HEK293 (cell line): ENCODE measurements around the gene IFT27.

Source experiments
- CTCF ChIA-PET: fragments of 350-600 bp; formaldehyde crosslinking; extraction: SDS; loops from one replicate; lab custom pipeline; 2021; ENCODE audit warnings: antibody characterized with exemption; lab: Yijun Ruan, JAX
- POLR2A ChIA-PET: fragments of 300-600 bp; formaldehyde crosslinking; extraction: SDS; loops from one replicate; lab custom pipeline; 2020; ENCODE audit warnings: antibody characterized with exemption, inconsistent platforms; lab: Yijun Ruan, JAX
- H3K27ac ChIP-seq: fragments of 200-500 bp; sonication (Bioruptor generic); 2 replicates; pipeline ENCODE4 v1.5.1; 2014; ENCODE audit warnings: low read depth, low read length, control low read depth, inconsistent platforms; ENCODE audit errors: extremely low read depth
- H3K36me3 ChIP-seq, 2 experiments: fragments of 200-500 bp in 1 of 2; sonication (Bioruptor generic) in 1 of 2; 1 replicate in 1 of 2; 2 replicates in 1 of 2; pipeline ENCODE4 v1.5.1; 2014 to 2017; ENCODE audit warnings: inconsistent platforms in 2 of 2, low read length in 2 of 2; ENCODE audit not compliant: control insufficient read depth in 2 of 2, insufficient read depth in 1 of 2
- H3K4me1 ChIP-seq: fragments of 200-500 bp; sonication (Bioruptor generic); 2 replicates; pipeline ENCODE4 v1.5.1; 2014; ENCODE audit warnings: mild to moderate bottlenecking, low read length, inconsistent platforms; ENCODE audit not compliant: control insufficient read depth, insufficient read depth
- H3K4me3 ChIP-seq: 2 replicates; pipeline ENCODE4 v1.5.1; 2011; ENCODE audit warnings: low read depth, mild to moderate bottlenecking, control low read depth, low read length, moderate library complexity
- H3K9me3 ChIP-seq: fragments of 200-500 bp; sonication (Bioruptor generic); 2 replicates; pipeline ENCODE4 v1.5.1; 2014; ENCODE audit warnings: low read depth, low read length, inconsistent platforms; ENCODE audit not compliant: control insufficient read depth, insufficient read depth
- BCL11B ChIP-seq: fragments of 450-650 bp; formaldehyde crosslinking; IDR thresholded peaks from 2 replicates; pipeline ENCODE4 v1.5.1; 2016; ENCODE audit warnings: low read depth, missing biosample characterization, missing genetic modification characterization
- MZF1 ChIP-seq: fragments of 450-650 bp; formaldehyde crosslinking; IDR thresholded peaks from 2 replicates; pipeline ENCODE4 v1.5.1; 2017; ENCODE audit warnings: missing biosample characterization, missing genetic modification characterization, borderline replicate concordance
- PRDM1 ChIP-seq: fragments of 450-650 bp; formaldehyde crosslinking; IDR thresholded peaks from 2 replicates; pipeline ENCODE4; 2016; ENCODE audit warnings: missing biosample characterization, missing genetic modification characterization
- PRDM2 ChIP-seq: fragments of 450-650 bp; formaldehyde crosslinking; IDR thresholded peaks from 2 replicates; pipeline ENCODE4 v1.5.1; 2016; ENCODE audit warnings: missing biosample characterization, missing genetic modification characterization, borderline replicate concordance
- ZBTB6 ChIP-seq: fragments of 450-650 bp; formaldehyde crosslinking; IDR thresholded peaks from 2 replicates; pipeline ENCODE4 v1.5.1; 2017; ENCODE audit warnings: missing biosample characterization, missing genetic modification characterization
- ZFHX2 ChIP-seq: fragments of 450-650 bp; formaldehyde crosslinking; conservative IDR thresholded peaks from 2 replicates; pipeline ENCODE4 v1.5.1; 2016; ENCODE audit warnings: missing biosample characterization, missing genetic modification characterization
- ZNF132 ChIP-seq: fragments of 450-650 bp; formaldehyde crosslinking; IDR thresholded peaks from 2 replicates; pipeline ENCODE4 v1.5.1; 2017; ENCODE audit warnings: missing biosample characterization, missing genetic modification characterization, borderline replicate concordance
- ZNF157 ChIP-seq: fragments of 450-650 bp; formaldehyde crosslinking; IDR thresholded peaks from 2 replicates; pipeline ENCODE4 v1.5.1; 2016; ENCODE audit warnings: missing biosample characterization, missing genetic modification characterization
- ZNF248 ChIP-seq: fragments of 450-650 bp; formaldehyde crosslinking; IDR thresholded peaks from 2 replicates; pipeline ENCODE4 v1.5.1; 2017; ENCODE audit warnings: missing biosample characterization, missing genetic modification characterization
- ZNF266 ChIP-seq: fragments of 450-650 bp; formaldehyde crosslinking; IDR thresholded peaks from 2 replicates; pipeline ENCODE4 v1.5.1; 2016; ENCODE audit warnings: missing biosample characterization, missing genetic modification characterization, low read depth
- ZNF335 ChIP-seq: fragments of 450-650 bp; formaldehyde crosslinking; conservative IDR thresholded peaks from 2 replicates; pipeline ENCODE4 v1.5.1; 2016; ENCODE audit warnings: missing biosample characterization, missing genetic modification characterization
- ZNF362 ChIP-seq: fragments of 450-650 bp; formaldehyde crosslinking; IDR thresholded peaks from 2 replicates; pipeline ENCODE4 v1.5.1; 2016; ENCODE audit warnings: missing biosample characterization, missing genetic modification characterization
- ZNF366 ChIP-seq: fragments of 450-650 bp; formaldehyde crosslinking; conservative IDR thresholded peaks from 2 replicates; pipeline ENCODE4 v1.5.1; 2016; ENCODE audit warnings: missing biosample characterization, missing genetic modification characterization
- ZNF391 ChIP-seq: fragments of 450-650 bp; formaldehyde crosslinking; IDR thresholded peaks from 2 replicates; pipeline ENCODE4 v1.5.1; 2016; ENCODE audit warnings: low read depth, missing biosample characterization, missing genetic modification characterization, borderline replicate concordance
- ZNF48 ChIP-seq: fragments of 450-650 bp; formaldehyde crosslinking; IDR thresholded peaks from 2 replicates; pipeline ENCODE4 v1.5.1; 2016; ENCODE audit warnings: missing biosample characterization, missing genetic modification characterization
- ZNF529 ChIP-seq: fragments of 450-650 bp; formaldehyde crosslinking; IDR thresholded peaks from 2 replicates; pipeline ENCODE4 v1.5.1; 2017; ENCODE audit warnings: missing genetic modification characterization, missing biosample characterization; ENCODE audit not compliant: insufficient replicate concordance
- ZNF530 ChIP-seq: fragments of 450-650 bp; formaldehyde crosslinking; IDR thresholded peaks from 2 replicates; pipeline ENCODE4 v1.5.1; 2016; ENCODE audit warnings: low read depth, missing biosample characterization, missing genetic modification characterization
- ZNF544 ChIP-seq: fragments of 450-650 bp; formaldehyde crosslinking; IDR thresholded peaks from 2 replicates; pipeline ENCODE4 v1.5.0; 2017; ENCODE audit warnings: missing biosample characterization, missing genetic modification characterization
- ZNF558 ChIP-seq: fragments of 450-650 bp; formaldehyde crosslinking; IDR thresholded peaks from 2 replicates; pipeline ENCODE4 v1.5.1; 2016; ENCODE audit warnings: missing biosample characterization, missing genetic modification characterization
- ZNF571 ChIP-seq: fragments of 450-650 bp; formaldehyde crosslinking; IDR thresholded peaks from 2 replicates; pipeline ENCODE4 v1.5.0; 2017; ENCODE audit warnings: missing biosample characterization, missing genetic modification characterization
- ZNF701 ChIP-seq: fragments of 450-650 bp; formaldehyde crosslinking; IDR thresholded peaks from 2 replicates; pipeline ENCODE4 v1.5.1; 2016; ENCODE audit warnings: missing biosample characterization, missing genetic modification characterization
- ZNF747 ChIP-seq: fragments of 450-650 bp; formaldehyde crosslinking; IDR thresholded peaks from 2 replicates; pipeline ENCODE4 v1.5.1; 2016; ENCODE audit warnings: missing biosample characterization, missing genetic modification characterization
- ZXDB ChIP-seq: fragments of 450-650 bp; formaldehyde crosslinking; IDR thresholded peaks from 2 replicates; pipeline ENCODE4 v1.5.1; 2016; ENCODE audit warnings: missing biosample characterization, missing genetic modification characterization

Gene IFT27

GRCh38 chr22:36760786-36761185 is 15.1 kb downstream of the IFT27 start:
- TF ChIP-seq ZFHX2: peak; percentile 22; the same call in 1 of the 2 replicates
- TF ChIP-seq ZNF248 (tag by site-specific recombination): no peak
- ChIA-PET POLR2A (interaction anchor here (0.5 kb wide), 1 partner anchor 1107 kb away, joined by 3 read pairs; no protein-coding TSS in a partner anchor), CTCF (interaction anchor here (0.5 to 4.8 kb wide), 7 partner anchors 10 to 285 kb away, joined by 3 to 55 read pairs (median 4); partner anchors contain the start of gene IFT27)
- 0 out of 2 replicates have a peak overlapping the region, but pooled peaks have one; percentile 4 for H3K27ac ChIP-seq
- H3K9me3 ChIP-seq: no peaks in the 10 kb centered on the region
- H3K4me3 ChIP-seq: no peak overlapping the region
- no peaks in the 10 kb centered on the region for H3K4me1 ChIP-seq
- peaks cover 0 to 60% of the 10 kb centered on the region in 2 experiments; a peak in 1 of 3 replicates for H3K36me3 ChIP-seq

- Histone ChIP-seq H3K36me3 (peaks cover 0 to 50% of the 10 kb centered on the region in 2 experiments; a peak in 1 of 3 replicates), H3K4me3 (no peak overlapping the region), H3K4me1 (no peaks in the 10 kb centered on the region), H3K27ac (no peak overlapping the region), H3K9me3 (no peaks in the 10 kb centered on the region)
- ChIA-PET POLR2A (interaction anchor here (1.5 kb wide), 1 partner anchor 16 kb away, joined by 3 read pairs; the partner anchor contains the start of gene IFT27), CTCF (interaction anchor here (0.8 to 4.9 kb wide), 7 partner anchors 11 to 213 kb away, joined by 3 to 64 read pairs (median 4); partner anchors contain the start of gene IFT27)
- no peak for TF ChIP-seq PRDM2 (tag by site-specific recombination)
- TF ChIP-seq PRDM1: peak; percentile 79
- no peak for TF ChIP-seq ZNF558 (tag by site-specific recombination)
Observed at GRCh38 chr22:36759481-36760159, 16.3 kb downstream of the IFT27 start.

- H3K36me3 ChIP-seq: peaks cover 0 to 42% of the 10 kb centered on the region in 2 experiments; a peak in 1 of 3 replicates
- H3K27ac ChIP-seq: no peak overlapping the region
- H3K4me1 ChIP-seq: no peaks in the 10 kb centered on the region
- H3K9me3 ChIP-seq: no peaks in the 10 kb centered on the region
- H3K4me3 ChIP-seq: no peak overlapping the region
- ChIA-PET POLR2A (interaction anchor here (1.5 kb wide), 1 partner anchor 17 kb away, joined by 3 read pairs; the partner anchor contains the start of gene IFT27), CTCF (interaction anchor here (0.7 to 4.9 kb wide), 10 partner anchors 9 to 217 kb away, joined by 3 to 64 read pairs (median 17); partner anchors contain the start of gene IFT27)
- TF ChIP-seq ZNF529: no peak
- no peak for TF ChIP-seq ZNF544 (tag by site-specific recombination)
- no peak for TF ChIP-seq MZF1
- TF ChIP-seq ZNF366 (tag by site-specific recombination): no peak
- TF ChIP-seq ZBTB6 (tag by site-specific recombination): no peak
- TF ChIP-seq ZNF48 (tag by site-specific recombination): no peak
- TF ChIP-seq ZNF266 (tag by site-specific recombination): no peak
- no peak for TF ChIP-seq ZXDB (tag by site-specific recombination)
- no peak for TF ChIP-seq ZNF362
- no peak for TF ChIP-seq ZNF391 (tag by site-specific recombination)
- no peak for TF ChIP-seq ZNF571 (tag by site-specific recombination)
- no peak for TF ChIP-seq ZNF335
- no peak for TF ChIP-seq ZNF701 (tag by site-specific recombination)
- TF ChIP-seq ZNF530: no peak
- TF ChIP-seq ZNF157 (tag by site-specific recombination): no peak
- TF ChIP-seq BCL11B: no peak
- TF ChIP-seq ZNF132 (tag by site-specific recombination): no peak
- no peak for TF ChIP-seq ZNF747 (tag by site-specific recombination)
Observed at GRCh38 chr22:36758792-36759271, 17.1 kb downstream of the IFT27 start.
